H9 (cell line): ENCODE measurements around the gene EPM2A. TPM values are rescaled to one million over a fixed set of nuclear protein-coding genes. Genes with fewer than 3 reads are reported as not detected.

Experiments
- DNase-seq: peaks from one replicate; pipeline ENCODE4 v3.0.0-alpha.2; 2017
- H2AFZ ChIP-seq: one replicate; pipeline ENCODE4 v1.6.1; 2013; ENCODE audit warnings: mild to moderate bottlenecking, low read length, control low read depth, moderate library complexity
- H2AK5ac ChIP-seq: 2 replicates; pipeline ENCODE4 v1.6.1; 2013; ENCODE audit warnings: low read length, control low read depth, mixed read lengths; ENCODE audit not compliant: insufficient read length
- H2BK120ac ChIP-seq: one replicate; pipeline ENCODE4 v1.6.1; 2013; ENCODE audit warnings: low read depth, mild to moderate bottlenecking, low read length, control low read depth, inconsistent platforms; ENCODE audit not compliant: poor library complexity, severe bottlenecking
- H2BK12ac ChIP-seq: 2 replicates; pipeline ENCODE4 v1.6.1; 2013; ENCODE audit warnings: low read length, control low read depth, mixed read lengths, low read depth; ENCODE audit not compliant: insufficient read length
- H2BK15ac ChIP-seq: 2 replicates; pipeline ENCODE4 v1.6.1; 2013; ENCODE audit warnings: low read depth, low read length, control low read depth
- H2BK20ac ChIP-seq: one replicate; pipeline ENCODE4 v1.6.1; 2013; ENCODE audit warnings: low read depth, mild to moderate bottlenecking, low read length, control low read depth, inconsistent platforms; ENCODE audit not compliant: poor library complexity, severe bottlenecking
- H2BK5ac ChIP-seq: 2 replicates; pipeline ENCODE4 v1.6.1; 2013; ENCODE audit warnings: low read length, control low read depth, mixed read lengths; ENCODE audit not compliant: insufficient read length
- H3K14ac ChIP-seq: 2 replicates; pipeline ENCODE4 v1.6.1; 2013; ENCODE audit warnings: low read length, control low read depth; ENCODE audit not compliant: insufficient read depth
- H3K18ac ChIP-seq: 2 replicates; pipeline ENCODE4 v1.6.1; 2013; ENCODE audit warnings: low read depth, mild to moderate bottlenecking, mixed read lengths, low read length, control low read depth; ENCODE audit not compliant: insufficient read length
- H3K23ac ChIP-seq: 2 replicates; pipeline ENCODE4 v1.6.1; 2013; ENCODE audit warnings: low read length, control low read depth, mixed read lengths, low read depth; ENCODE audit not compliant: insufficient read length
- H3K23me2 ChIP-seq: 2 replicates; pipeline ENCODE4 v1.6.1; 2013; ENCODE audit warnings: low read depth, mild to moderate bottlenecking, mixed read lengths, low read length, control low read depth; ENCODE audit not compliant: insufficient read length, poor library complexity, severe bottlenecking
- H3K27ac ChIP-seq: 2 replicates; pipeline ENCODE4 v1.5.1; 2013; ENCODE audit warnings: low read length, control low read depth, mixed read lengths, low read depth; ENCODE audit not compliant: insufficient read length
- H3K27me3 ChIP-seq: 2 replicates; pipeline ENCODE4 v1.6.1; 2013; ENCODE audit warnings: low read length, control low read depth, inconsistent platforms; ENCODE audit not compliant: insufficient read depth
- H3K4ac ChIP-seq: 2 replicates; pipeline ENCODE4 v1.6.1; 2013; ENCODE audit warnings: low read depth, mild to moderate bottlenecking, control low read depth, inconsistent platforms, low read length, moderate library complexity
- H3K4me1 ChIP-seq: 2 replicates; pipeline ENCODE4 v1.6.1; 2013; ENCODE audit warnings: low read length, control low read depth, inconsistent platforms; ENCODE audit not compliant: insufficient read depth
- H3K4me2 ChIP-seq: 2 replicates; pipeline ENCODE4 v1.6.1; 2013; ENCODE audit warnings: low read length, control low read depth, mixed read lengths; ENCODE audit not compliant: insufficient read length, insufficient read depth
- H3K56ac ChIP-seq: 2 replicates; pipeline ENCODE4 v1.6.1; 2013; ENCODE audit warnings: low read depth, mild to moderate bottlenecking, mixed read lengths, low read length, control low read depth; ENCODE audit not compliant: insufficient read length
- H3K79me1 ChIP-seq: 2 replicates; pipeline ENCODE4 v1.6.1; 2013; ENCODE audit warnings: low read depth, mild to moderate bottlenecking, moderate library complexity, low read length, control low read depth, inconsistent platforms; ENCODE audit not compliant: insufficient read depth, poor library complexity, severe bottlenecking
- H3K79me2 ChIP-seq: 2 replicates; pipeline ENCODE4 v1.6.1; 2013; ENCODE audit warnings: low read length, control low read depth, inconsistent platforms; ENCODE audit not compliant: insufficient read depth
- H3K9ac ChIP-seq: 2 replicates; pipeline ENCODE4 v1.6.1; 2013; ENCODE audit warnings: low read length, control low read depth, mixed read lengths; ENCODE audit not compliant: insufficient read length; ENCODE audit errors: extremely low read depth
- H3K9me3 ChIP-seq: one replicate; pipeline ENCODE4 v1.6.1; 2013; ENCODE audit warnings: low read depth, low read length, inconsistent platforms; ENCODE audit not compliant: control insufficient read depth
- H3T11ph ChIP-seq: one replicate; pipeline ENCODE4 v1.6.1; 2013; ENCODE audit warnings: mild to moderate bottlenecking, low read length, control low read depth, inconsistent platforms
- H4K20me1 ChIP-seq: one replicate; pipeline ENCODE4 v1.6.1; 2013; ENCODE audit not compliant: control insufficient read depth, insufficient read length, insufficient read depth
- H4K5ac ChIP-seq: 2 replicates; pipeline ENCODE4 v1.6.1; 2013; ENCODE audit warnings: low read depth, mild to moderate bottlenecking, mixed read lengths, low read length, control low read depth; ENCODE audit not compliant: insufficient read length
- H4K8ac ChIP-seq: replicated peaks from 2 replicates; pipeline ENCODE4 v1.6.1; 2013; ENCODE audit warnings: low read length, control low read depth, mixed read lengths, low read depth; ENCODE audit not compliant: insufficient read length
- H4K91ac ChIP-seq: 2 replicates; pipeline ENCODE4 v1.6.1; 2013; ENCODE audit warnings: low read depth, mild to moderate bottlenecking, moderate library complexity, mixed read lengths, low read length, control low read depth; ENCODE audit not compliant: insufficient read length
- H3K27ac Mint-ChIP-seq, 3 experiments: 2 replicates in 2 of 3; 3 replicates in 1 of 3; pipeline ENCODE4 v1.8.0; 2020 to 2021; ENCODE audit warnings: mixed read lengths in 3 of 3, mild to moderate bottlenecking in 1 of 3, moderate library complexity in 1 of 3
- H3K27me3 Mint-ChIP-seq: 2 replicates; pipeline ENCODE4 v1.8.0; 2021; ENCODE audit warnings: low read depth, mild to moderate bottlenecking, moderate library complexity, mixed read lengths
- H3K36me3 Mint-ChIP-seq, 3 experiments: 2 replicates in 2 of 3; 3 replicates in 1 of 3; pipeline ENCODE4 v1.8.0; 2020 to 2021; ENCODE audit warnings: low read depth in 3 of 3, mixed read lengths in 3 of 3; ENCODE audit not compliant: insufficient read depth in 1 of 3
- H3K4me1 Mint-ChIP-seq, 2 experiments: 2 replicates each; pipeline ENCODE4 v1.8.0; 2020; ENCODE audit warnings: mixed read lengths in 2 of 2
- H3K4me3 Mint-ChIP-seq, 2 experiments: 2 replicates in 1 of 2; 3 replicates in 1 of 2; pipeline ENCODE4 v1.8.0; 2020 to 2021; ENCODE audit warnings: mild to moderate bottlenecking in 2 of 2, mixed read lengths in 2 of 2, moderate library complexity in 1 of 2
- H3K9me3 Mint-ChIP-seq, 2 experiments: 2 replicates in 1 of 2; 3 replicates in 1 of 2; pipeline ENCODE4 v1.8.0; 2020; ENCODE audit warnings: mild to moderate bottlenecking in 2 of 2, mixed read lengths in 2 of 2, moderate library complexity in 1 of 2
- WGBS: extraction: QIAGEN DNeasy Blood & Tissue Kit; methylation state at CpG from one replicate; pipeline ENCODE4 v1.1.7; 2013; ENCODE audit warnings: missing lambda C conversion rate, low lambda C conversion rate, mixed read lengths; ENCODE audit not compliant: insufficient read length; ENCODE audit errors: extremely low coverage; 5-methylcytosine and 5-hydroxymethylcytosine counted together
- total RNA-seq: library from RNA; stranded (reverse); gene quantifications from 2 replicates; pipeline ENCODE4 v1.2.1, GENCODE V29; 2021
- TF ChIP-seq, protein P1 (sequence below): fragments of 200-600 bp; sonication (generic); conservative IDR thresholded peaks from 3 replicates; pipeline ENCODE4 v1.8.0; 2021; ENCODE audit warnings: antibody characterized with exemption, mild to moderate bottlenecking

The EPM2A gene
- total RNA-seq, 1 experiment from 2014 or later, result 8.2 TPM

GRCh38 chr6:145652572-145652971 lies 82.7 kb downstream of the EPM2A start:
- Mint-ChIP-seq H3K4me1 (no peaks in the 10 kb centered on the region), H3K27me3 (no peaks in the 10 kb centered on the region), H3K27ac (no peak overlapping the region), H3K4me3 (no peak overlapping the region), H3K36me3 (no peaks in the 10 kb centered on the region), H3K9me3 (no peaks in the 10 kb centered on the region)
- Histone ChIP-seq H3K4ac (no peak overlapping the region), H3K4me1 (no peaks in the 10 kb centered on the region; the same call in 1 of the 2 replicates), H2BK15ac (no peak overlapping the region), H3K56ac (no peak overlapping the region), H4K5ac (no peak overlapping the region), H3K23ac (no peak overlapping the region), H4K8ac (no peak overlapping the region), H3K79me1 (no peaks in the 10 kb centered on the region), H2AK5ac (no peak overlapping the region), H3K27ac (no peak overlapping the region), H2BK20ac (no peak overlapping the region), H4K91ac (no peak overlapping the region), H3K27me3 (no peaks in the 10 kb centered on the region), H3T11ph (no peak overlapping the region), H2BK120ac (no peak overlapping the region), H3K79me2 (no peaks in the 10 kb centered on the region), H2BK5ac (no peak overlapping the region), H3K9ac (no peak overlapping the region), H3K23me2 (no peaks in the 10 kb centered on the region), H3K18ac (no peak overlapping the region), H2AFZ (no peak overlapping the region), H4K20me1 (no peaks in the 10 kb centered on the region), H3K9me3 (no peaks in the 10 kb centered on the region), H2BK12ac (no peak overlapping the region), H3K4me2 (no peak overlapping the region), H3K14ac (no peak overlapping the region)
- no CpG with 5 or more reads among the region's 1 CpG for WGBS
- DNase-seq, result no peak
- TF ChIP-seq, protein P1, sequence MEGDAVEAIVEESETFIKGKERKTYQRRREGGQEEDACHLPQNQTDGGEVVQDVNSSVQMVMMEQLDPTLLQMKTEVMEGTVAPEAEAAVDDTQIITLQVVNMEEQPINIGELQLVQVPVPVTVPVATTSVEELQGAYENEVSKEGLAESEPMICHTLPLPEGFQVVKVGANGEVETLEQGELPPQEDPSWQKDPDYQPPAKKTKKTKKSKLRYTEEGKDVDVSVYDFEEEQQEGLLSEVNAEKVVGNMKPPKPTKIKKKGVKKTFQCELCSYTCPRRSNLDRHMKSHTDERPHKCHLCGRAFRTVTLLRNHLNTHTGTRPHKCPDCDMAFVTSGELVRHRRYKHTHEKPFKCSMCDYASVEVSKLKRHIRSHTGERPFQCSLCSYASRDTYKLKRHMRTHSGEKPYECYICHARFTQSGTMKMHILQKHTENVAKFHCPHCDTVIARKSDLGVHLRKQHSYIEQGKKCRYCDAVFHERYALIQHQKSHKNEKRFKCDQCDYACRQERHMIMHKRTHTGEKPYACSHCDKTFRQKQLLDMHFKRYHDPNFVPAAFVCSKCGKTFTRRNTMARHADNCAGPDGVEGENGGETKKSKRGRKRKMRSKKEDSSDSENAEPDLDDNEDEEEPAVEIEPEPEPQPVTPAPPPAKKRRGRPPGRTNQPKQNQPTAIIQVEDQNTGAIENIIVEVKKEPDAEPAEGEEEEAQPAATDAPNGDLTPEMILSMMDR, result no peak
